HTERT RPE-1 (cell line): ENCODE results near the gene DNAH2.
"Not testable (repeated sequence)": the region's sequence is repeated elsewhere in the genome, so short reads cannot be mapped to it uniquely, and the experiment has no call there.

Experiments used
- in situ Hi-C: fragments of 300-500 bp; cut with MboI; formaldehyde crosslinking; loops from 4 replicates; pipeline ENCODE4 v1.14.3; 2020; ENCODE audit warnings: low sequenced_read_pairs

The DNAH2 gene

GRCh38 chr17:7864384-7864783 lies 146.8 kb downstream of the DNAH2 start:
- in situ Hi-C loops: not testable (repeated sequence)

GRCh38 chr17:7864995-7865650 lies 147.6 kb downstream of the DNAH2 start:
- in situ Hi-C loops: no loop called here

GRCh38 chr17:7867881-7868329 lies 150.4 kb downstream of the DNAH2 start:
- in situ Hi-C loops: no loop called here

GRCh38 chr17:7873051-7873450 lies 155.5 kb downstream of the DNAH2 start:
- in situ Hi-C loops: no loop called here

GRCh38 chr17:7875804-7876370 lies 158.3 kb downstream of the DNAH2 start:
- in situ Hi-C loops: no loop called here

GRCh38 chr17:7878234-7878633 lies 160.7 kb downstream of the DNAH2 start:
- in situ Hi-C loops: no loop called here

- in situ Hi-C loops: no loop called here
Measured at GRCh38 chr17:7880076-7880868, 162.7 kb downstream of the DNAH2 start.

- in situ Hi-C loops: no loop called here
Measured at GRCh38 chr17:7881276-7882054, 163.9 kb downstream of the DNAH2 start.

GRCh38 chr17:7882068-7882467 lies 164.5 kb downstream of the DNAH2 start:
- in situ Hi-C loops: no loop called here

- in situ Hi-C loops: no loop called here
Measured at GRCh38 chr17:7882629-7883028, 165.1 kb downstream of the DNAH2 start.
